Activated naive CD4-positive, alpha-beta T cell (primary cell): ENCODE results near the gene PRRC1.
"Not testable (repeated sequence)": the region's sequence is repeated elsewhere in the genome, so short reads cannot be mapped to it uniquely, and the experiment has no call there.

Experiments used
- DNase-seq, 4 experiments: peaks; one replicate each; lab custom pipeline; 2025; lab: John Stamatoyannopoulos, UW

The PRRC1 gene

DNA sequence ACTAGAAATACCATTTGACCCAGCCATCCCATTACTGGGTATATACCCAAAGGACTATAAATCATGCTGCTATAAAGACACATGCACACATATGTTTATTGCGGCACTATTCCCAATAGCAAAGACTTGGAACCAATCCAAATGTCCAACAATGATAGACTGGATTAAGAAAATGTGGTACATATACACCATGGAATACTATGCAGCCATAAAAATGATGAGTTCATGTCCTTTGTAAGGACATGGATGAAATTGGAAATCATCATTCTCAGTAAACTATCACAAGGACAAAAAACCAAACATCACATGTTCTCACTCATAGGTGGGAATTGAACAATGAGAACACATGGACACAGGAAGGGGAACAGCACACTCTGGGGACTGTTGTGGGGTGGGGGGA lies 27.8 kb downstream of the PRRC1 start:
- DNase-seq, result not testable (repeated sequence)

DNA sequence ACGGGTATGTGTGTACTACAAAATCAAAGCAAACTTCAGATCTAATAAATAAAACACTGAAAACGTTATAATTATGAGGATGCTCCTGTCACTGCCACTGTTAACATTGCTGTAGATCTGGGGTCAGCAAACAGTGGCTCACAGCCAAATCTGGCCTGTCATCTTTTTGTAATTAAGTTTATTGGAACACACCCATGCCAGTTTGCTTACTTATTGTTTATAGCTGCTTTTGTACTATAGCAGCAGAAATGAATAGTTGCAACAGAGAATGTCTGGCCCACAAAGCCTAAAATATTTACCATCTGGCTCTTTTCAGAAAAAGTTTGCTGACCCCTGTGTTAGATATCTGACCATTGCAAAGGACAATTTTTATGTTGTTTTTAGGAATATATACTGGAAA lies 32.1 kb downstream of the PRRC1 start:
- no peak for DNase-seq

DNA sequence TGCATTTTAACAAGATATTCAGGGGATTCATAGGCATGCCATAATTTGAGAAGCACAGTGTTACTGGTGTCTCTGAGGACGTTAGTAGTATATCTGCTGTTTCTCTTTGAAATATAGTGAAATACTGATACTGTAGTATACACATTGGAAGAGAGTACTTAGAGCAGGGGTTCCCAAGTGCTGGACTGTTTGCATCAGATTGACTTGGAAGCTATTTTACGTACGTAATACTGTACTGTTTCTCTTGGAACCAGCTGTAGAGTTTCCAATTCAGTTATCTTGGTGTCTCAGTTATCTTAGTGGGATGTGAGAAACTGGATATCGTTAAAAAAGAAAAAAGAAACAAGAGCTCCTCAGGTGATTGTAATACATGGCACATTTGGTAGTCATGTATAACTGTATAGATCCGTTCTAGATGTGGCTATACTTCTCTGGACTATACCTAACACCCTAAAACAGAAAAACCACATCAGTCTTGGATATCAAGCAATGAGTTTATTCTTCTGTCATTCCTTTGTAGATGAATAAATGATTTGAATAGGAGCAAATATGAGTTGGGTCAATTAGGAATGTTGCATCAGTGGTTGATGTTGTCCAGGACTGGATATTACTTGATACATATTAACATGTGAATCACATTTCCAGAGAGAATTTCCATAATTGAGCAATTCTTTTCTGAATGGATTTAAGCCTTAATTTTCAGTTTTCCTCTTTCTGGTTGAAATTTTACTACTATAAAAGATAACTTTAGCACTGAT lies 33.4 kb downstream of the PRRC1 start:
- DNase-seq, result no peak

DNA sequence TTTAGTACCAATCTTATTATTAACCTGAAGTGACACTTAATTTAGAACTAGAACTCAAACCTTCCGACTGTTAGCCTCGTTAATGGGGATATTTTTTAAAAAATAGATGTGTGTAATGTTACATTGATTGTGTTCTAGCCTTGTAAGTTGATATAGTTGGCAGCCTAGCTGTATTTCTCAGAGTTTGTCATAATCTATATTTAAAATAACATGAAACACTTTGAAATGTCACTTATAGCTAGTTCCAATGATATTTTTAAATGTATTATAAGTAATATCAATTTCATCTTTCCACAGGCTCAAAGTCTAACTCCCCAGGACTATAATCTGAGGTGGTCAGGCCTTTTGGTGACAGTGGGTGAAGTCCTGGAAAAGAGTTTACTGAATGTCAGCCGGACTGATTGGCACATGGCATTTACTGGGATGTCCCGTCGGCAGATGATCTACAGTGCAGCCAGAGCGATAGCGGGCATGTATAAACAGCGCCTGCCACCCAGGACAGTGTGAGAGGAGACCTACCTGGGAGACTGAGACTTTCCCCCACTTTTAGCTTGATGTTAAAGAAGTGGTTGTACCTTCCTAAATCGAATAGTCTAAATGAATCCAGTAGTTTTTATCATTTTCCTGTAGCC lies 34.1 kb downstream of the PRRC1 start:
- DNase-seq, result no peak

DNA sequence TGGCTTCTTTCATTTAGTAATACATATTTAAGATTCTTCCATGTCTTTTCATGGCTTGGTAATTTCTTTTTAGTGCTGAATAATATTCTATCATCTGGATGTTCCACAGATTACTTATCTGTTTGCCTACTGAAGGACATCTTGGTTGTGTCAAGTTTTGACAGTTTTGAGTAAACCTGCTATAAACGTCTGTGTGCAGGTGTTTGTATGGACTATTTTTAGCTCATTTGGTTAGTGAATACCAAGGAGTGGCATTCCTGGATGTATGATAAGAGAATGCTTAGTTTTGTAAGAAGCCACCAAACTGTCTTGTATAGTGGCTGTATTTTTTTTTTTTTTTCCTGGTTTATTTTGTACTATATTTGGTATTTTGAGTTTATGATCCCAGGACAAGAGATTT lies 38.4 kb downstream of the PRRC1 start:
- DNase-seq, result no peak

DNA sequence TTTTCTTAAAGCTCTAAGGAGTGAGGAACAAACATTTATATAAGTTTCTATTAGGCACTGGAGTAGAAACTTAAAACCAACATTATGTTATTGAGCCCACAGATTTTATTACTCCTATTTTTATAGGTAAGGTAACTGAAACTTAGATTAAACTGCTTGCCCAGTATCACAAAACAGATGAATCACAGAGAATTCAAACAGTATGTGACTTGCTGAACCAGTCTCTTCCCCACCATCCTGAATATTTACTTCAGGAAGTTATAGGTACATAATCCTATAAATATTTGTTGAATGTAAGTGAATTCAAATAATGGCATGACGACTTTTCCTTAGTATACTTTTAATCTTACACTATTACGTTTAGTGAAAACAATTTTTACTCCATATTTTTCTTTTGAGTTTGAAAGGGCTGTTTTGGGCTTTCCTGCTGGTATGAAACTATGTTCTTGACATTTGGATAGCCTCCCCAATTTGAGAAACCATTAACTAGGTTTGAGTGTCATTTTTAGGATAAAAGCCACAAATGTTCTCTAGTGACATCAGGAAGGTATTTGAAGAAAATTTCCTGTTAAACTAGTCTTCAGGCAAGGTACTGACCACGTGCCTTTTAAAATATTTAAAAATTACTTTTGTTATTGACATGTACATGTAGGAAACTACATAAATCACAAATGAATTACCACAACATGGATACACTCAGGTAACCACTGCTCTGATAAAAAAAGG lies 39.3 kb downstream of the PRRC1 start:
- no peak for DNase-seq

DNA sequence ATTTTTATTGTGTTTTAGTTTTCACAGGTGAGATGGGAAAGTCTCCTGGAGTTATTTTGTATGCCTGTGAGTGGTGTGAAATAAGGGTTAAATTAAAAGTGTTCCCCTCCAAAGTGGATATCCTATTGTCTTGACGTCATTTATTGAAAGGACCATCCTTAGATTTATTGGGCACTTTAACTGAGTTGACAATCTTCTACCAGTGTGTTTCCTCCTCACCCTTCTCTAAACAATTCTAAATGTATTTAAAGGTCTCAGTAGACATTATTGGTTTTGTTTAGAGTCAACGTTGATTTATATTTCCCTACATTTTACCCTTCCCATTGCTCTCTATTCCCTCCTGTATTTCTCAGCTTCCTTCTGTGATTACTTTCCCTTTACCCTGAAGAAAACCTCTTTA lies 40.8 kb downstream of the PRRC1 start:
- no peak for DNase-seq

DNA sequence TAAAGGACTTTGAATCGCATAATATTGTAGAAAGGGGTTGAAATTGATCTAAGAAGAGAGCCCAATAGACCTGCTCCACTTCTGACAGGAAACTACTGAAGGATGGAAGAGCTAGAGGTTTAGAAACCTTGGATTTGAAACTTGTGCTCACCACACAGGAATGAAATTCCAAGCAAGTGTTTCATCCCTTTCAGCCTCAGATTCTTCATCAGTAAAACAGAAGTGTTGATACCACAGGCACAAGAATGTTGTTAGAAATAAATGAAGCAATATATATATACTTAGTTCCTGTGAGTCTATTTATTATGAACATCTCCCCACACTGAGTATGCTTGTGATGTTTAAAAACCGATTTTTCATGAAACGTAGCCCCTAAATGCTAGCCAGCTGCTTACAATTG lies 43.8 kb downstream of the PRRC1 start:
- DNase-seq, result no peak

DNA sequence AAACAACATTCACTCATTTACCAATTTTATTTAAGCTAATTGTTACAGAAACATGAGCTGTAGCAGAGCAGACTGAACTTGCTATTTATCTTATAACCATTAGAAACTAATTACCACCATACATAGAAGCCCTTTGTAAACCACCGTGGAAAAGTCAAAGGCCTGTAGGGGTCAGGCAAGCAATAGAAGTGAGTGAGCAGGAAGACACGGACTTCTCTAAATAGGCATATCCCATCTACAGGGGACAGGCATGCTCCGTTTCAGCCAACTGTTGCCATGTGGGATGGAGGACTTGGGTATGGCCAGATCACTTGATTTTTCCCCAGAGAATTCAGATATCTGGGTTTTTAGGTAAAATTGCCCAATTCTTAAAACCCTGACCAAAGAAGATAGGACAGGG lies 44.8 kb downstream of the PRRC1 start:
- DNase-seq, result no peak

DNA sequence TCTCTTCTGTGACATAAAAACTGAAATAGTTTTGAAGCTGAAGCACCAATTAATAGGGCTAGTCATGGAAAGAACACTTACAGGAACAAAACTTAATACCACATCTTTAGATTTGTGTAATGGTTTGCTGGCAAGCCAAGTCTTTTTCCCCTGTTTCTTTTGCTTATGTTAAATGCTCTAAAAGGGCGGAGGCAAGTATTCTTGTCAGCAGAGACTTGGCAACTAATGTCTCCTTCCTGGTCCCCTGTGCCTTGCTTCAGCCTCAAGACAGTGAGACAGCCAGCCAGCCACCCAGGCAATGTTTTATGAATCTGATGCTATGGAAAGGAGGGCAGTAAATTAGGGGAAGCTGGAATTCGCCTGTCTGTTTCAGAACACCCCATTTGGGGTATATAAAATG lies 45.7 kb downstream of the PRRC1 start:
- DNase-seq, result no peak

DNA sequence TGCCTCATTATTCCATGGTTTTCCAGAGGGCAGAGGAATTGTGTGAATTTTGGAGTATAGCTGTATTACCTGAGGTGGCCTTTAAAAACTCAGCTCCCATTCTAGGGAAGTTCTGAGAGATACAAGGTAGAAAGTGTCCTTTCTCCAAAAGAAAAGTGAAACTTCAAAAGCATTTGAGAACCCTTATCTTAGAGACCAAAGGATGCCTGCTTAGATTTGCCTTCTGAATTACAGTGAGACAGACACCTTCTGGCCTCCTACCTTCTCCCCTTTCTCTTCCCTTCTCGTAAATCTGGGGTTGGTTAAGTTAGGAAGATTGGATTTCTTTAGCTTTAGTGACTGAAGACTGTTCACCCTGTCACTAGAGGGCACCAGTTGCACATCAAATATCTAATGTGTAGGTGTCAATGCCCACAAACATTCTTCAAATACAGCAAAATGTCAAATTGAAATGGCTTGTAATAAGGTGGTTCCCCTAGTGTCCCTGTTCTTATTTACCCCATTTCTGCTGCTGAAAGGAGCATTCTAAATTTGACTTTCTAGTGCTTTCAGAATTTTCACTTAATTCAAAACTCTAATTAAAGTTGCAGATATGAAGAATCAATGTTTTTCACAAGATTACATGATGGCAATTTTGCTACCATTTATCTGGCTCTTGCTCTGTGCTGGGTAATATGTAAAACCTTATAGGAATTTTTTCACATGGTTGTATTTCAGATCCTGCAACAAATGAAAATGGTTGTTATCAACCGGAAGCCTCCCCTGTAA lies 46.7 kb downstream of the PRRC1 start:
- DNase-seq, result no peak

DNA sequence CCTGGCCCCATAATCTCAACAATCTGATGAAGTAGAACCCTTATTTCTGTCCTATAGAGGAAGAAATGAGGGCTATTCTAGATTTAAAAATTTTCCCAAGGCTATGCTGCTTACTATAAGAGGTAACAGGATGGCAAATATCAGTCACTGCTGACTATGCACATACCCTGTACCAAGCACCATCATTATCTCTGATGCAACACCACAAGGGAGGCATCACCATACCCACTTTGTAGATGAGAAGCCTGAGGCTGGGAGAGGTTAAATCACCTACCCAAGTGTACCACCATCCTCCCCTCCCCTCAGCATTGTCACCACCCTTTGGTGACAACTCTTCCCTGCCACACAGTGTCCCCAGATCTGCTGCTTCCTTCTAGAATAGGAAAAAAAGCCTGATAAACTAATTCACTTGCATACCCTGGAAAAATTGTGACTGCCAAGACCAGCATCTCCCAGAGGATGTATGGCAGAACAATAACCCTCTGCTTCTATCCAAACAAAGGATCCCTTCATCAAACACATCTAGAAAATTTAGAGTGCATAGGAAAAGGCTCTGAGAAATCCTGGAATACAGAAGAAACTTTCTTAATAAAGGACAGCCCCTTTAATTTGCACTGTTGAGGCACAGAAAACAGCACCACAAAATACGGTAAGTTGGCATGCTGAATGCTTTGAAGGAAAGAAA lies 48.3 kb downstream of the PRRC1 start:
- no peak for DNase-seq

DNA sequence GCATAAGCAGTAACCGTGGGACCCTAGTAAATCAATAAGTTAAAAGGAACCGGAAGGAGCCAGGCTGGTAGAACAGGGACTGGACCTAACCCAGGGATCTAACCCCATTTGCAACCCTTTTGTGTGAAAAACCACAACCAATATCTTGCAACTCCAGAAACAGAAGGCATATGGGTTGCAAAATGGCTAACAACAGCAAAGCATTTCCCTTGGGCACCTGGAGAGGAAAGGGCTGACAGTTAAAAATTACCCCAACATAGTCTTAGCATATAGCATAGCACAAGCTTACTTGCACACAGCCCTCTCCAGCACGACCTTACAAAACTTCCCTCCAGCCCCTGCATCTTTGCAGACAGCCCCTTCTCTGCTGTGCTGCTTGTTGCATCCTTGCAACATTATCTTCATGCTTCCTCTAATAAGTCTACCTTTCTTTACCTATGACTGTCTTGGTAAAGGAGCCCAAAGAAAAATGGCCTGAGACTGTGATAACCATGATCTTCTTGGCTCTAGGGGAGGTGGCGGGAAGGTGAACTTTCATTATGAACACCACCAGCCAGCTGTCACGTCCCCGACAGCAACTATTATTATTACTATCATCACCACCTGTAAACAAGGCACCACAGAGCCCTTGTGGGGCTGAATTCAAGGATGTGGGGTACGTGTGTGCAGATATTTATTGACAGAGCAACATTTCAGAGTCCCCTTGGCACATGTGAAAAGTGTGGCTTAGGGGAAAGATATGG lies 49.8 kb downstream of the PRRC1 start:
- DNase-seq, result no peak

DNA sequence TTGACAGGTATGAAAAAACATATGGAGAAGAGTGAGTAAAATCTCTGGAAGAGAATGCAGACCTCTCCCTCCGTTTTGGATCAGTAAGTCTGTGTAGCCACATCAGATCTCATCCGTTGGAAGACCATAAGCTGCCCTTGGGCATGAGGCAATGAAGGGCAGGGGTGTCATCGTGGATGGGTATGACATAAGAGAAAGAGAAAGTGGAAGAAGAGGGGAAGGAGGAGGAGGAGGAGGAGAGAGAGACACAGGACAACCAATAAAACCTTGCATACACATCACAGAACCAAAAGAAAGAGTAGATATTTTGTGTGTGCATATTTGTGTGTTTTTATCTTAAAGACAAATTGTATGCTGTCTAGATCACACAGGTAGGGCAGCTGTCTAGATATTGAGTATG lies 50.7 kb downstream of the PRRC1 start:
- DNase-seq, result no peak

DNA sequence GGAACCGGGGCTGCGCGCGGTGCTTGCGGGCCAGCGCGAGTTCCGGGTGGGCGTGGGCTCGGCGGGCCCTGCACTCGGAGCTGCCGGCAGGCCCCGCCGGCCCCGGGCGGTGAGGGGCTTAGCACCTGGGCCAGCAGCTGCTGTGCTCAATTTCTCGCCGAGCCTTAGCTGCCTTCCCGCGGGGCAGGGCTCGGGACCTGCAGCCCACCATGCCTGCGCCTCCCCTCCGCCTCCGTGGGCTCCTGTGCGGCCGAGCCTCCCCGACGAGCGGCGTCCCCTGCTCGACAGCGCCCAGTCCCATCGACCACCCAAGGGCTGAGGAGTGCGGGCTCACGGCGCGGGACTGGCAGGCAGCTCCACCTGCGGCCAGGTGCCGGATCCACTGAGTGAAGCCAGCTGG lies 52.0 kb downstream of the PRRC1 start:
- DNase-seq, result not testable (repeated sequence)

DNA sequence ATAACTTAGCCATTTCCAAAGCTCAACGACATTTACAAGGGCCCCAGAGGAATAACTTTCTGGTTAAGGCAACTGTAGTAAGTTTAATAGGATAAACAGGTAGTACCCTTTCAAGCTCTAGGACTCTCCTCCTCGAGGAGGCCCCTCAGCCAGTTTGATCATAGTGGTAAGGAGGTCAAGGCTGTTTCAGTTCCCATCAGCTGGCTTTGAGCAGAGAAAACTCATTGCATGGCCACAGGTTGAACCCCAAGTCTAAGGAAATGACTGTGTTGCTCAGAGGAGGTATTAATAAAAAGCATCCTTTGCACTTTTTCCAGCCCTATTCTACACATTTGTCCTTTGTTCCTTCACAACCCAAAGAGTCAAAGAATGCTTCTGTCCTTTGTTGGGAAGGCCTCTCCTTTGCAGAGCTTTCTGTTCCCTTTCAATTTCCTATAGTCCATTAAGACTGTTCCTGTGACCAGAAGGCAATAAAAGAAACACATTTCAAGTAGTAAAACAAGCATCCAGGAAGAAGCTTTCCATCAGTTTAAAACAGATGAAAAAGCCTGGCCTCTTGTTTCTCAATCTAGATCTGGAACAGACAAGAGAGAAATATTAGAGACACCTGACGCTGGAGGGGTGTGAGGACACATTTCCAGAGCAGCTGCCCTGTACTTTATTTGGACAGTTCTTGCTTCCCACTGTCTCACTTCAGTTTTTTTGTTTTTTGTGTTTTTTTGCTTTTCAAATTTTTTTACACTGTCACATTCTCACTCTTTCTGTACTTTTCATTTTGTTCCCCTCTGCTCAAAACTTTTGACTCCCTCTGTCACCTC lies 54.1 kb downstream of the PRRC1 start:
- DNase-seq, result no peak

DNA sequence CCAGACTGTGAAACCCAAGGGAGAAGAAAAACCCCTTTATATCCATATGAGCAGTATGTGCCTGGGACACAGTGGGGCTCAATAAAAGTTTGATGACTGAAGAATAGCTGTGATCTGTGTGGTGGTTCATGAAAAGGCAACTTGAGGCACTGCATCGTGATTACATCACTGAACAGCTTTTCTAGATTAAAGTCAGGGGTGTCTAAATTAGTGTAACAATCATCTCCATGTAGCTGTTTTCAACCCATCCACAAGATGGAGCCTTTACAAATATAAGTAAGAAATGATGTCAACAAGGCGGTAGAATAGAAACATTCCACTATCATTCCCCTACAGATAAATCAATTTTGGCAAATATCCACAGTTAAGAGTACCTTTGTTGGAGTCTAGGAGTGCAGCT lies 55.5 kb downstream of the PRRC1 start:
- DNase-seq, result no peak

DNA sequence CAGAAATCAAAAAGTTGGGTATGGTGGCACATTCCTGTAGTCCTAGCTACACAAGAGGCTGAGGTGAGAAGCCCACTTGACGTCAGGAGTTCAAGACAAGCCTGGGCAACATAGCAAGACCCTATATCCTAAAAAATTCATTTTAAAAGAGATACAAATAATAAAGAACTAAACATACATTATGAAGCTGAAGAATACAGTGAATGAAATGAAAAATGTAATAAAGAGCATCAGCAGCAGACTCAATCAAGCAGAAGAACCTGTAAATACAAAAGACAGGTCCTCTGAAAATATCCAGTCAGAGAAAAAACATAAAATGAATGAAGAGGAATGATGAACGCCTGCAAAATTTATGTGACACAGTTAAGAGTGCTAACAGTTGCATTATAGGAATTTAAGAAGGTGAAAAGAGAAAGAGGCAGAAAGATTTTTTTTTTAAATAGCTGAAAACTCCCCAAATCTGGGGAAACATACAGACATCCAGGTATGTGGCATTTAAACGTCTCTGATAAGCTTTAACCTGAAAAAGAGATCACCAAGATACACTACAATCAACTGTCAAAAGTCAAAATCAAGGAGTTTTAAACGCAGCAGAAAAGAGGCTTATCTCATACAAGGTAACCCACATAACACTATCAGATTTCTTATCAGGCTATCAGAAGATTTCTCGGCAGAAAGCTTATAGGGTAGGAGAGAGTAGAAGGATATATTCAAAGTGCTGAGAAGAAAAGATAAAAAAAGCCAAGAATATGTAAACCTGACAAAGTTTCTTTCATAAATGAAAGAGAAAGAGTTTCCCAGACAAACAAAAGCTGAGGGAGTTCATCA lies 57.6 kb downstream of the PRRC1 start:
- DNase-seq, result no peak

DNA sequence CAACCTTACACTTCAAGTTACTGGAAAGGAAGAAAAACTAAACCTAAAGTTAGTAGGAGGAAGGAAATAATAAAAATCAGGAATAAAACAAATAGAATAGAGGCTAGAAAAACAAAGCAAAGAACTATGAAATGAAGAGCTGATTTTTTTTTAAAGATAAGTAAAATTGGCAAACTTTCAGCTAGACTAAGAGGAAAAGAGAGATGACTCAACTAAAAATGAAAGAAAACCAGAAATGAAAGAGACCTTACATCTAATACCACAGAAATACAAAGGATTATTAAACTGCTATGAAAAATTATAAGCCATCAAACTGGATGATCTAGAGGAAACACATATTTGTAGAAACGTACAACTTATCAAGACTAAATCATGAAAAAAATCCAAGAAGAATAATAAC lies 60.0 kb downstream of the PRRC1 start:
- DNase-seq, result no peak
